Endodermal cell (in vitro differentiated cells): ENCODE data around the gene NBR1. TPM values are rescaled to one million over a fixed set of nuclear protein-coding genes. Genes with fewer than 3 reads are reported as not detected.
"Not testable (repeated sequence)": the region's sequence is repeated elsewhere in the genome, so short reads cannot be mapped to it uniquely, and the experiment has no call there.

Source experiments
- DNase-seq: peaks from one replicate; pipeline ENCODE4 v3.0.0-alpha.2; 2017
- H3K27ac ChIP-seq: 2 replicates; pipeline ENCODE4 v1.5.1; 2013; ENCODE audit warnings: mild to moderate bottlenecking, low read depth, low read length, moderate library complexity
- H3K27me3 ChIP-seq: 2 replicates; pipeline ENCODE4 v1.6.1; 2013; ENCODE audit warnings: mild to moderate bottlenecking, low read length, moderate library complexity; ENCODE audit not compliant: insufficient read depth, control insufficient read depth, poor library complexity, severe bottlenecking
- H3K36me3 ChIP-seq: 2 replicates; pipeline ENCODE4 v1.7.0; 2013; ENCODE audit warnings: mild to moderate bottlenecking, low read length, moderate library complexity; ENCODE audit not compliant: control insufficient read depth, insufficient read depth
- H3K4me1 ChIP-seq: one replicate; pipeline ENCODE4 v1.7.0; 2013; ENCODE audit warnings: low read length; ENCODE audit not compliant: control insufficient read depth, insufficient read depth
- H3K4me3 ChIP-seq: 2 replicates; pipeline ENCODE4 v1.5.1; 2013; ENCODE audit warnings: mild to moderate bottlenecking, low read length, moderate library complexity
- H3K9ac ChIP-seq: 2 replicates; pipeline ENCODE4 v1.6.1; 2013; ENCODE audit warnings: mild to moderate bottlenecking, low read length, moderate library complexity; ENCODE audit not compliant: poor library complexity, severe bottlenecking; ENCODE audit errors: extremely low read depth
- H3K9me3 ChIP-seq: 2 replicates; pipeline ENCODE4 v1.6.1; 2013; ENCODE audit warnings: mild to moderate bottlenecking, low read length, moderate library complexity; ENCODE audit not compliant: control insufficient read depth
- H3K27ac Mint-ChIP-seq: 2 replicates; pipeline ENCODE4 v1.8.0; 2020; ENCODE audit warnings: mixed read lengths
- H3K27me3 Mint-ChIP-seq: 2 replicates; pipeline ENCODE4 v1.8.0; 2021; ENCODE audit warnings: mild to moderate bottlenecking, mixed read lengths; ENCODE audit not compliant: insufficient read depth
- H3K36me3 Mint-ChIP-seq: 2 replicates; pipeline ENCODE4 v1.8.0; 2020; ENCODE audit warnings: low read depth, mixed read lengths
- H3K4me1 Mint-ChIP-seq: 2 replicates; pipeline ENCODE4 v1.8.0; 2020; ENCODE audit warnings: mixed read lengths
- H3K4me3 Mint-ChIP-seq: 2 replicates; pipeline ENCODE4 v1.8.0; 2020; ENCODE audit warnings: mild to moderate bottlenecking, moderate library complexity, mixed read lengths
- H3K9me3 Mint-ChIP-seq: 2 replicates; pipeline ENCODE4 v1.8.0; 2020; ENCODE audit warnings: mild to moderate bottlenecking, mixed read lengths
- CTCF ChIP-seq: fragments of 200-600 bp; sonication (generic); conservative IDR thresholded peaks from 2 replicates; pipeline ENCODE4 v1.5.0; 2021; ENCODE audit warnings: antibody characterized with exemption, mild to moderate bottlenecking
- WGBS, 2 experiments: methylation state at CpG; one replicate each; pipeline versions ENCODE4 v1.1.5 to v1.1.7; 2013; ENCODE audit warnings: missing lambda C conversion rate in 2 of 2, mixed read lengths in 1 of 2; ENCODE audit not compliant: insufficient coverage in 1 of 2, insufficient read length in 1 of 2; 5-methylcytosine and 5-hydroxymethylcytosine counted together
- total RNA-seq, 2 donors: library from RNA; stranded (reverse); fragmentation: NEBNext Ultra II Directional in 1 of 2; extraction: Animal tissue kit (Norgen Biotek cat#: 25700) in 1 of 2; gene quantifications; 2 replicates in 1 of 2; 3 replicates in 1 of 2; pipeline ENCODE4 v1.2.1, GENCODE V29; 2021

NBR1 gene
- total RNA-seq, 2 donors from 2014 or later = 53.2 to 55.7 TPM

GRCh38 chr17:43151880-43152456, 19.0 kb upstream of the NBR1 start:
- peaks cover 7% of the 10 kb centered on the region for H3K9me3 Mint-ChIP-seq
- Histone ChIP-seq H3K9ac (no peak overlapping the region), H3K27me3 (no peaks in the 10 kb centered on the region), H3K36me3 (peaks cover under 1% of the 10 kb centered on the region), H3K4me1 (no peaks in the 10 kb centered on the region), H3K9me3 (peaks cover 11% of the 10 kb centered on the region), H3K27ac (no peak overlapping the region), H3K4me3 (no peak overlapping the region)
- 95 to 97% methylated on average over 3 of the region's 3 CpGs for WGBS, 2 experiments
- no peak overlapping the region for H3K4me3 Mint-ChIP-seq
- TF ChIP-seq CTCF = no peak
- no peak for DNase-seq
- H3K4me1 Mint-ChIP-seq = peaks cover 4% of the 10 kb centered on the region
- H3K36me3 Mint-ChIP-seq = peaks cover 42% of the 10 kb centered on the region
- H3K27ac Mint-ChIP-seq = no peak overlapping the region
- no peaks in the 10 kb centered on the region for H3K27me3 Mint-ChIP-seq

- not testable (repeated sequence) for DNase-seq, H3K27me3 ChIP-seq, H3K27ac ChIP-seq, H3K27ac Mint-ChIP-seq, H3K4me1 ChIP-seq, H3K4me3 ChIP-seq, H3K9ac ChIP-seq, H3K4me3 Mint-ChIP-seq, H3K36me3 ChIP-seq, H3K9me3 Mint-ChIP-seq, H3K4me1 Mint-ChIP-seq, H3K27me3 Mint-ChIP-seq
- H3K36me3 Mint-ChIP-seq = peaks cover 46% of the 10 kb centered on the region
- WGBS, 2 experiments = 89 to 95% methylated on average over 3 of the region's 3 CpGs
- peaks cover 11% of the 10 kb centered on the region for H3K9me3 ChIP-seq
Observed at GRCh38 chr17:43153197-43153835, 17.7 kb upstream of the NBR1 start.

GRCh38 chr17:43155666-43156065, 15.3 kb upstream of the NBR1 start:
- Mint-ChIP-seq H3K27ac (no peak overlapping the region), H3K4me1 (no peaks in the 10 kb centered on the region), H3K36me3 (peaks cover 53% of the 10 kb centered on the region), H3K4me3 (no peak overlapping the region), H3K27me3 (no peaks in the 10 kb centered on the region), H3K9me3 (peaks cover 15% of the 10 kb centered on the region)
- Histone ChIP-seq H3K27me3 (no peaks in the 10 kb centered on the region), H3K27ac (no peak overlapping the region), H3K9ac (no peak overlapping the region), H3K4me1 (no peaks in the 10 kb centered on the region), H3K4me3 (no peak overlapping the region), H3K36me3 (peaks cover 12% of the 10 kb centered on the region), H3K9me3 (peaks cover 11% of the 10 kb centered on the region)
- WGBS, 2 experiments = 83 to 94% methylated on average over 3 of the region's 3 CpGs
- DNase-seq = no peak
- no peak for TF ChIP-seq CTCF

GRCh38 chr17:43159232-43159631, 11.8 kb upstream of the NBR1 start:
- peak; percentile 24 for DNase-seq
- WGBS, 2 experiments = 94% methylated on average over 13 of the region's 25 CpGs; no CpG with 5 or more reads in 1 of the 2 experiments
- H3K4me1 ChIP-seq, H3K27me3 Mint-ChIP-seq, H3K27ac ChIP-seq, H3K4me3 Mint-ChIP-seq, H3K9me3 ChIP-seq, H3K9me3 Mint-ChIP-seq, H3K4me1 Mint-ChIP-seq, H3K27me3 ChIP-seq, H3K4me3 ChIP-seq, H3K27ac Mint-ChIP-seq, H3K9ac ChIP-seq: not testable (repeated sequence)
- H3K36me3 ChIP-seq = peaks cover 22% of the 10 kb centered on the region
- peaks cover 65% of the 10 kb centered on the region for H3K36me3 Mint-ChIP-seq

GRCh38 chr17:43159957-43160356, 11.1 kb upstream of the NBR1 start:
- H3K4me3 Mint-ChIP-seq, DNase-seq, H3K27ac ChIP-seq, H3K4me1 Mint-ChIP-seq, H3K27me3 Mint-ChIP-seq, H3K27ac Mint-ChIP-seq, H3K27me3 ChIP-seq, H3K4me3 ChIP-seq, H3K9me3 ChIP-seq, H3K9ac ChIP-seq, H3K4me1 ChIP-seq, H3K9me3 Mint-ChIP-seq: not testable (repeated sequence)
- WGBS, 2 experiments = 93 to 95% methylated on average over 5 to 8 of the region's 8 CpGs
- peaks cover 66% of the 10 kb centered on the region for H3K36me3 Mint-ChIP-seq
- peaks cover 26% of the 10 kb centered on the region for H3K36me3 ChIP-seq

- not testable (repeated sequence) for H3K4me1 ChIP-seq, H3K9ac ChIP-seq, H3K27me3 Mint-ChIP-seq, H3K9me3 ChIP-seq, H3K27me3 ChIP-seq, H3K4me1 Mint-ChIP-seq, H3K4me3 Mint-ChIP-seq, H3K9me3 Mint-ChIP-seq, H3K27ac ChIP-seq
- H3K36me3 Mint-ChIP-seq = peaks cover 42% of the 10 kb centered on the region
- peak; percentile 10 for DNase-seq
- H3K27ac Mint-ChIP-seq = peak overlapping the region; percentile 71
- H3K4me3 ChIP-seq = peak overlapping the region; percentile 63
- H3K36me3 ChIP-seq = peaks cover 17% of the 10 kb centered on the region
Observed at GRCh38 chr17:43165971-43166370, 5.0 kb upstream of the NBR1 start.
